ENCODE results near the gene TGFB1. TPM values are rescaled to one million over a fixed set of nuclear protein-coding genes. Genes with fewer than 3 reads are reported as not detected.

The TGFB1 gene
- total and polyA plus RNA-seq, 4 donors = 0.83 to 10.6 (median 6.9) TPM

DNA sequence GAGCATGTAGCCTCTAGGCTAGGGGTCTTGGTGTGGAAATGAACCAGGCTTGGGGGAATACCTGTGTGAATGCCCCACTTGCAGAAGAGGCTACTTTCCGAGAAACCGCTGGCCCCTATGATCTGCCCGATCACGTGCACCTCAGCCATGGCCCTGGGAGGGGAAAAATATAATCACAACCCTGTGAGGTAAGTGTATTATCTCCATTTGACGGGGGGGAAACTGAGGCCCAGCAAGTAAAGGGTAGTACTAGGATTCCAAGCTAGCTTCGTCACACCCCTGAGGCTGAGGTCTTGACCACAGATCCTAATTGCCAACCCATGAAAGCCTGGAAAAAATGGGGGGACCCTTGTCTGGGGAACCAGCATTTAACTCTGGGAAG is 9.6 kb upstream of the TGFB1 start:
- no peak for DNase-seq (ENCODE audit: low spot score)
- Histone ChIP-seq H3K4me1 (ENCODE audit: control insufficient read depth in 4 of 4, insufficient read depth in 4 of 4, low read length in 3 of 4) (peaks cover 0 to 14% (median 9%) of the 10 kb centered on the region in 4 donors), H3K9me3 (ENCODE audit: control insufficient read depth in 4 of 4, low read length in 3 of 4) (no peaks in the 10 kb centered on the region), H3K9ac (ENCODE audit: low read depth in 1 of 2, low read length in 2 of 2) (peak overlapping the region; percentile 77), H3K27me3 (ENCODE audit: control insufficient read depth in 4 of 4, insufficient read depth in 4 of 4, low read length in 3 of 4) (no peaks in the 10 kb centered on the region), H3K36me3 (ENCODE audit: control insufficient read depth in 4 of 4, insufficient read depth in 3 of 4, low read depth in 1 of 4, low read length in 3 of 4) (no peaks in the 10 kb centered on the region), H3K27ac (ENCODE audit: low read depth in 1 of 2, low read length in 2 of 2) (peak overlapping the region; percentile 95 to 99), H3K4me3 (ENCODE audit: low read depth in 1 of 3, low read length in 3 of 3) (peak overlapping the region; percentile 75 to 96 (median 78))
- 54% methylated on average over 6 of the region's 6 CpGs for WGBS
- no peak for TF ChIP-seq YY1 (IDR thresholded peaks at IDR 0.05)
- TF ChIP-seq, protein P1, sequence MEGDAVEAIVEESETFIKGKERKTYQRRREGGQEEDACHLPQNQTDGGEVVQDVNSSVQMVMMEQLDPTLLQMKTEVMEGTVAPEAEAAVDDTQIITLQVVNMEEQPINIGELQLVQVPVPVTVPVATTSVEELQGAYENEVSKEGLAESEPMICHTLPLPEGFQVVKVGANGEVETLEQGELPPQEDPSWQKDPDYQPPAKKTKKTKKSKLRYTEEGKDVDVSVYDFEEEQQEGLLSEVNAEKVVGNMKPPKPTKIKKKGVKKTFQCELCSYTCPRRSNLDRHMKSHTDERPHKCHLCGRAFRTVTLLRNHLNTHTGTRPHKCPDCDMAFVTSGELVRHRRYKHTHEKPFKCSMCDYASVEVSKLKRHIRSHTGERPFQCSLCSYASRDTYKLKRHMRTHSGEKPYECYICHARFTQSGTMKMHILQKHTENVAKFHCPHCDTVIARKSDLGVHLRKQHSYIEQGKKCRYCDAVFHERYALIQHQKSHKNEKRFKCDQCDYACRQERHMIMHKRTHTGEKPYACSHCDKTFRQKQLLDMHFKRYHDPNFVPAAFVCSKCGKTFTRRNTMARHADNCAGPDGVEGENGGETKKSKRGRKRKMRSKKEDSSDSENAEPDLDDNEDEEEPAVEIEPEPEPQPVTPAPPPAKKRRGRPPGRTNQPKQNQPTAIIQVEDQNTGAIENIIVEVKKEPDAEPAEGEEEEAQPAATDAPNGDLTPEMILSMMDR (IDR thresholded peaks at IDR 0.05; ENCODE audit: low read depth, low read length, missing input control) = no peak
- TF ChIP-seq GABPA (IDR thresholded peaks at IDR 0.05 in 1 of 2, conservative IDR thresholded peaks at IDR 0.05 in 1 of 2) = no peak
- no peak for TF ChIP-seq EGR1 (IDR thresholded peaks at IDR 0.05; ENCODE audit: low read depth in 2 of 2)
- no peak for TF ChIP-seq TAF1 (conservative IDR thresholded peaks at IDR 0.05)
- TF ChIP-seq, protein P2, sequence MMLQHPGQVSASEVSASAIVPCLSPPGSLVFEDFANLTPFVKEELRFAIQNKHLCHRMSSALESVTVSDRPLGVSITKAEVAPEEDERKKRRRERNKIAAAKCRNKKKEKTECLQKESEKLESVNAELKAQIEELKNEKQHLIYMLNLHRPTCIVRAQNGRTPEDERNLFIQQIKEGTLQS (IDR thresholded peaks at IDR 0.05) = no peak
- no peak for TF ChIP-seq JUND (IDR thresholded peaks at IDR 0.05)
- TF ChIP-seq FOXA2 (IDR thresholded peaks at IDR 0.05) = no peak
- TF ChIP-seq NR2F2 (IDR thresholded peaks at IDR 0.05) = no peak
- no peak for TF ChIP-seq REST (IDR thresholded peaks at IDR 0.05)
- TF ChIP-seq HNF4A (conservative IDR thresholded peaks at IDR 0.05) = no peak
- TF ChIP-seq MAX (IDR thresholded peaks at IDR 0.05) = no peak
- TF ChIP-seq RXRA (IDR thresholded peaks at IDR 0.05) = no peak
- TF ChIP-seq SP1 (IDR thresholded peaks at IDR 0.05) = no peak

DNA sequence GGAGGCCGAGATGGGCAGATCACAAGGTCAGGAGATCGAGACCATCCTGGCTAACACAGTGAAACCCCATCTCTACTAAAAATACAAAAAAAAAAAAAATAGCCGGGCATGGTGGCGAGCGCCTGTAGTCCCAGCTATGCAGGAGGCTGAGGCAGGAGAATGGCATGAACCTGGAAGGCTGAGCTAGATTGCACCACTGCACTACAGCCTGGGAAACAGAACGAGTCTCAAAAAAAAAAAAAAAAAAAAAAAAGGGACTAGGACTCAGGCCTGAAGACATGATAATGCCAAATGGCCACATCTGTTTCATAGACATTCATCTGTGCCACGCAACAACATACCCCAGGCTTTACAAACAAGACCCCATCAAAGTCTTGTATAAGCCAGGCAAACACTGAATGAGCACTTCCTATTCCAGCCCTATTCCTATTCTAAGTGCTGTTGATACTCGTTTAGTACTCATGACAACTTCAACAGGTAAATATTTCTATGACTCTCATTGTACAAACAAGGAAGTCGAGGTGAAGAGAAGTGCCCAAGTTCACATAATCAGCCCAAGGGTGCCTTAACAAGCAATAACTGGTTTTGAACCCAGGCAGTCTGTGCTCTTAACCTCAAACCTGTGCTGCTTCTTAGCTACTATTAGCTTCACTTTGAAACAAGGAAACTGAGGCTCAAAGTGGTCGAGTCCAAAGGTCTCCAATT is 8.6 kb upstream of the TGFB1 start:
- Histone ChIP-seq H3K27me3 (ENCODE audit: control insufficient read depth in 4 of 4, insufficient read depth in 4 of 4, low read length in 3 of 4) (no peaks in the 10 kb centered on the region), H3K4me1 (ENCODE audit: control insufficient read depth in 4 of 4, insufficient read depth in 4 of 4, low read length in 3 of 4) (peaks cover 0 to 16% (median 9%) of the 10 kb centered on the region in 4 donors), H3K9me3 (ENCODE audit: control insufficient read depth in 4 of 4, low read length in 3 of 4) (no peaks in the 10 kb centered on the region), H3K4me3 (ENCODE audit: low read depth in 1 of 3, low read length in 3 of 3) (no peak overlapping the region), H3K27ac (ENCODE audit: low read depth in 1 of 2, low read length in 2 of 2) (no peak overlapping the region), H3K9ac (ENCODE audit: low read depth in 1 of 2, low read length in 2 of 2) (no peak overlapping the region), H3K36me3 (ENCODE audit: control insufficient read depth in 4 of 4, insufficient read depth in 3 of 4, low read depth in 1 of 4, low read length in 3 of 4) (no peaks in the 10 kb centered on the region)
- TF ChIP-seq GABPA (IDR thresholded peaks at IDR 0.05 in 1 of 2, conservative IDR thresholded peaks at IDR 0.05 in 1 of 2) (no peak), HNF4G (IDR thresholded peaks at IDR 0.05) (no peak), RXRA (IDR thresholded peaks at IDR 0.05) (no peak)
- 84% methylated on average over 10 of the region's 10 CpGs for WGBS
- no peak for DNase-seq (ENCODE audit: low spot score)
